GM23338 (cell line): ENCODE results near the gene USP38.

Experiments
- CREB1 ChIP-seq: fragments of 250-450 bp; sonication (Bioruptor Pico); IDR thresholded peaks from 2 replicates; pipeline ENCODE4 v1.5.0; 2020; ENCODE audit warnings: low read depth, mild to moderate bottlenecking, moderate library complexity
- EZH2 ChIP-seq: fragments of 200-600 bp; sonication (generic); IDR thresholded peaks from one replicate; pipeline ENCODE4 v1.8.0; 2017; ENCODE audit warnings: antibody characterized with exemption, mild to moderate bottlenecking, low read depth; ENCODE audit not compliant: unreplicated experiment
- EZH2phosphoT487 ChIP-seq: fragments of 200-600 bp; sonication (generic); IDR thresholded peaks from one replicate; pipeline ENCODE4 v1.8.1; 2018; ENCODE audit warnings: antibody characterized with exemption; ENCODE audit not compliant: unreplicated experiment
- JUNB ChIP-seq: IDR thresholded peaks from one replicate; pipeline ENCODE4 v1.6.1; 2016; ENCODE audit warnings: antibody characterized with exemption; ENCODE audit not compliant: unreplicated experiment
- POLR2AphosphoS5 ChIP-seq: IDR thresholded peaks from 2 replicates; pipeline ENCODE4 v1.6.1; 2016; ENCODE audit warnings: antibody characterized with exemption, low read depth
- STAT1 ChIP-seq: IDR thresholded peaks from one replicate; pipeline ENCODE4 v1.6.1; 2016; ENCODE audit warnings: antibody characterized with exemption; ENCODE audit not compliant: unreplicated experiment
- ZNF114 ChIP-seq: fragments of 250-450 bp; sonication (Bioruptor Pico); IDR thresholded peaks from 2 replicates; pipeline ENCODE4 v1.5.0; 2020; ENCODE audit warnings: mild to moderate bottlenecking, moderate library complexity
- ZNF331 ChIP-seq: fragments of 250-450 bp; sonication (Bioruptor Pico); IDR thresholded peaks from 2 replicates; pipeline ENCODE4 v1.5.0; 2020; ENCODE audit warnings: low read depth, mild to moderate bottlenecking, moderate library complexity
- TF ChIP-seq, protein P1 (sequence below), 2 experiments: fragments of 200-600 bp in 1 of 2; sonication (generic) in 1 of 2; conservative IDR thresholded peaks; 2 replicates each; pipeline versions ENCODE4 v1.5.1 to v1.6.1; 2016 to 2017; ENCODE audit warnings: antibody characterized with exemption in 2 of 2, low read depth in 2 of 2, mild to moderate bottlenecking in 2 of 2, moderate library complexity in 1 of 2
- TF ChIP-seq, protein P2 (sequence below): IDR thresholded peaks from one replicate; pipeline ENCODE4 v1.6.1; 2018; ENCODE audit warnings: antibody characterized with exemption; ENCODE audit not compliant: unreplicated experiment
- TF ChIP-seq, protein P3 (sequence below): IDR thresholded peaks from 2 replicates; pipeline ENCODE4 v1.6.1; 2016; ENCODE audit warnings: antibody characterized with exemption
- TF ChIP-seq, protein P4 (sequence below): fragments of 250-450 bp; sonication (Bioruptor Pico); IDR thresholded peaks from 2 replicates; pipeline ENCODE4 v1.5.0; 2020; ENCODE audit warnings: mild to moderate bottlenecking, moderate library complexity

DNA sequence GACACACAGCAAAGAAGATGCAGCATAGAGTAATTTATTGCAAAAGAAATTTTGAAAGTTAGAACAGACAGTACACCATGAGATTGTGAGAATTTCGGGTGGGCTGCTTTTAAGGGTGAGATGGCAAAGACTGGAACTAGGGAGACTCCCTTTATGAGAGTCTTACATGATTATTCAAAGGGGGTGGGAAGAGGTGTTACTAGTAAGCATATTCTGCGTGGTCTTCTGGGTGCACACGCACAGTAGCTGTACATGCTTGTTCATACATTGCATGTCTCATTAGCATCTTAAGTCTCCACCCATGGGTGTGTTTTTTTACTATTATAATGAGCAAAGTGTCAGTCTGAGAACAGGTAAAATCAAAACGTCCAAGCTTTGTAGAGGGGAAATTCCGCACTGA, 49.4 kb upstream of the USP38 start:
- TF ChIP-seq, protein P1, sequence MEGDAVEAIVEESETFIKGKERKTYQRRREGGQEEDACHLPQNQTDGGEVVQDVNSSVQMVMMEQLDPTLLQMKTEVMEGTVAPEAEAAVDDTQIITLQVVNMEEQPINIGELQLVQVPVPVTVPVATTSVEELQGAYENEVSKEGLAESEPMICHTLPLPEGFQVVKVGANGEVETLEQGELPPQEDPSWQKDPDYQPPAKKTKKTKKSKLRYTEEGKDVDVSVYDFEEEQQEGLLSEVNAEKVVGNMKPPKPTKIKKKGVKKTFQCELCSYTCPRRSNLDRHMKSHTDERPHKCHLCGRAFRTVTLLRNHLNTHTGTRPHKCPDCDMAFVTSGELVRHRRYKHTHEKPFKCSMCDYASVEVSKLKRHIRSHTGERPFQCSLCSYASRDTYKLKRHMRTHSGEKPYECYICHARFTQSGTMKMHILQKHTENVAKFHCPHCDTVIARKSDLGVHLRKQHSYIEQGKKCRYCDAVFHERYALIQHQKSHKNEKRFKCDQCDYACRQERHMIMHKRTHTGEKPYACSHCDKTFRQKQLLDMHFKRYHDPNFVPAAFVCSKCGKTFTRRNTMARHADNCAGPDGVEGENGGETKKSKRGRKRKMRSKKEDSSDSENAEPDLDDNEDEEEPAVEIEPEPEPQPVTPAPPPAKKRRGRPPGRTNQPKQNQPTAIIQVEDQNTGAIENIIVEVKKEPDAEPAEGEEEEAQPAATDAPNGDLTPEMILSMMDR (conservative IDR thresholded peaks at IDR 0.05; ENCODE audit: low read depth in 2 of 2) = no peak
- TF ChIP-seq, protein P2, sequence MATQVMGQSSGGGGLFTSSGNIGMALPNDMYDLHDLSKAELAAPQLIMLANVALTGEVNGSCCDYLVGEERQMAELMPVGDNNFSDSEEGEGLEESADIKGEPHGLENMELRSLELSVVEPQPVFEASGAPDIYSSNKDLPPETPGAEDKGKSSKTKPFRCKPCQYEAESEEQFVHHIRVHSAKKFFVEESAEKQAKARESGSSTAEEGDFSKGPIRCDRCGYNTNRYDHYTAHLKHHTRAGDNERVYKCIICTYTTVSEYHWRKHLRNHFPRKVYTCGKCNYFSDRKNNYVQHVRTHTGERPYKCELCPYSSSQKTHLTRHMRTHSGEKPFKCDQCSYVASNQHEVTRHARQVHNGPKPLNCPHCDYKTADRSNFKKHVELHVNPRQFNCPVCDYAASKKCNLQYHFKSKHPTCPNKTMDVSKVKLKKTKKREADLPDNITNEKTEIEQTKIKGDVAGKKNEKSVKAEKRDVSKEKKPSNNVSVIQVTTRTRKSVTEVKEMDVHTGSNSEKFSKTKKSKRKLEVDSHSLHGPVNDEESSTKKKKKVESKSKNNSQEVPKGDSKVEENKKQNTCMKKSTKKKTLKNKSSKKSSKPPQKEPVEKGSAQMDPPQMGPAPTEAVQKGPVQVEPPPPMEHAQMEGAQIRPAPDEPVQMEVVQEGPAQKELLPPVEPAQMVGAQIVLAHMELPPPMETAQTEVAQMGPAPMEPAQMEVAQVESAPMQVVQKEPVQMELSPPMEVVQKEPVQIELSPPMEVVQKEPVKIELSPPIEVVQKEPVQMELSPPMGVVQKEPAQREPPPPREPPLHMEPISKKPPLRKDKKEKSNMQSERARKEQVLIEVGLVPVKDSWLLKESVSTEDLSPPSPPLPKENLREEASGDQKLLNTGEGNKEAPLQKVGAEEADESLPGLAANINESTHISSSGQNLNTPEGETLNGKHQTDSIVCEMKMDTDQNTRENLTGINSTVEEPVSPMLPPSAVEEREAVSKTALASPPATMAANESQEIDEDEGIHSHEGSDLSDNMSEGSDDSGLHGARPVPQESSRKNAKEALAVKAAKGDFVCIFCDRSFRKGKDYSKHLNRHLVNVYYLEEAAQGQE = no peak
- TF ChIP-seq EZH2 (no peak), JUNB (no peak), POLR2AphosphoS5 (no peak), EZH2phosphoT487 (no peak), ZNF114 (CRISPR knock-in tag) (no peak), CREB1 (CRISPR knock-in tag) (no peak), STAT1 (no peak), ZNF331 (CRISPR knock-in tag) (no peak)
- TF ChIP-seq, protein P3, sequence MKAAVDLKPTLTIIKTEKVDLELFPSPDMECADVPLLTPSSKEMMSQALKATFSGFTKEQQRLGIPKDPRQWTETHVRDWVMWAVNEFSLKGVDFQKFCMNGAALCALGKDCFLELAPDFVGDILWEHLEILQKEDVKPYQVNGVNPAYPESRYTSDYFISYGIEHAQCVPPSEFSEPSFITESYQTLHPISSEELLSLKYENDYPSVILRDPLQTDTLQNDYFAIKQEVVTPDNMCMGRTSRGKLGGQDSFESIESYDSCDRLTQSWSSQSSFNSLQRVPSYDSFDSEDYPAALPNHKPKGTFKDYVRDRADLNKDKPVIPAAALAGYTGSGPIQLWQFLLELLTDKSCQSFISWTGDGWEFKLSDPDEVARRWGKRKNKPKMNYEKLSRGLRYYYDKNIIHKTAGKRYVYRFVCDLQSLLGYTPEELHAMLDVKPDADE = no peak
- TF ChIP-seq, protein P4, sequence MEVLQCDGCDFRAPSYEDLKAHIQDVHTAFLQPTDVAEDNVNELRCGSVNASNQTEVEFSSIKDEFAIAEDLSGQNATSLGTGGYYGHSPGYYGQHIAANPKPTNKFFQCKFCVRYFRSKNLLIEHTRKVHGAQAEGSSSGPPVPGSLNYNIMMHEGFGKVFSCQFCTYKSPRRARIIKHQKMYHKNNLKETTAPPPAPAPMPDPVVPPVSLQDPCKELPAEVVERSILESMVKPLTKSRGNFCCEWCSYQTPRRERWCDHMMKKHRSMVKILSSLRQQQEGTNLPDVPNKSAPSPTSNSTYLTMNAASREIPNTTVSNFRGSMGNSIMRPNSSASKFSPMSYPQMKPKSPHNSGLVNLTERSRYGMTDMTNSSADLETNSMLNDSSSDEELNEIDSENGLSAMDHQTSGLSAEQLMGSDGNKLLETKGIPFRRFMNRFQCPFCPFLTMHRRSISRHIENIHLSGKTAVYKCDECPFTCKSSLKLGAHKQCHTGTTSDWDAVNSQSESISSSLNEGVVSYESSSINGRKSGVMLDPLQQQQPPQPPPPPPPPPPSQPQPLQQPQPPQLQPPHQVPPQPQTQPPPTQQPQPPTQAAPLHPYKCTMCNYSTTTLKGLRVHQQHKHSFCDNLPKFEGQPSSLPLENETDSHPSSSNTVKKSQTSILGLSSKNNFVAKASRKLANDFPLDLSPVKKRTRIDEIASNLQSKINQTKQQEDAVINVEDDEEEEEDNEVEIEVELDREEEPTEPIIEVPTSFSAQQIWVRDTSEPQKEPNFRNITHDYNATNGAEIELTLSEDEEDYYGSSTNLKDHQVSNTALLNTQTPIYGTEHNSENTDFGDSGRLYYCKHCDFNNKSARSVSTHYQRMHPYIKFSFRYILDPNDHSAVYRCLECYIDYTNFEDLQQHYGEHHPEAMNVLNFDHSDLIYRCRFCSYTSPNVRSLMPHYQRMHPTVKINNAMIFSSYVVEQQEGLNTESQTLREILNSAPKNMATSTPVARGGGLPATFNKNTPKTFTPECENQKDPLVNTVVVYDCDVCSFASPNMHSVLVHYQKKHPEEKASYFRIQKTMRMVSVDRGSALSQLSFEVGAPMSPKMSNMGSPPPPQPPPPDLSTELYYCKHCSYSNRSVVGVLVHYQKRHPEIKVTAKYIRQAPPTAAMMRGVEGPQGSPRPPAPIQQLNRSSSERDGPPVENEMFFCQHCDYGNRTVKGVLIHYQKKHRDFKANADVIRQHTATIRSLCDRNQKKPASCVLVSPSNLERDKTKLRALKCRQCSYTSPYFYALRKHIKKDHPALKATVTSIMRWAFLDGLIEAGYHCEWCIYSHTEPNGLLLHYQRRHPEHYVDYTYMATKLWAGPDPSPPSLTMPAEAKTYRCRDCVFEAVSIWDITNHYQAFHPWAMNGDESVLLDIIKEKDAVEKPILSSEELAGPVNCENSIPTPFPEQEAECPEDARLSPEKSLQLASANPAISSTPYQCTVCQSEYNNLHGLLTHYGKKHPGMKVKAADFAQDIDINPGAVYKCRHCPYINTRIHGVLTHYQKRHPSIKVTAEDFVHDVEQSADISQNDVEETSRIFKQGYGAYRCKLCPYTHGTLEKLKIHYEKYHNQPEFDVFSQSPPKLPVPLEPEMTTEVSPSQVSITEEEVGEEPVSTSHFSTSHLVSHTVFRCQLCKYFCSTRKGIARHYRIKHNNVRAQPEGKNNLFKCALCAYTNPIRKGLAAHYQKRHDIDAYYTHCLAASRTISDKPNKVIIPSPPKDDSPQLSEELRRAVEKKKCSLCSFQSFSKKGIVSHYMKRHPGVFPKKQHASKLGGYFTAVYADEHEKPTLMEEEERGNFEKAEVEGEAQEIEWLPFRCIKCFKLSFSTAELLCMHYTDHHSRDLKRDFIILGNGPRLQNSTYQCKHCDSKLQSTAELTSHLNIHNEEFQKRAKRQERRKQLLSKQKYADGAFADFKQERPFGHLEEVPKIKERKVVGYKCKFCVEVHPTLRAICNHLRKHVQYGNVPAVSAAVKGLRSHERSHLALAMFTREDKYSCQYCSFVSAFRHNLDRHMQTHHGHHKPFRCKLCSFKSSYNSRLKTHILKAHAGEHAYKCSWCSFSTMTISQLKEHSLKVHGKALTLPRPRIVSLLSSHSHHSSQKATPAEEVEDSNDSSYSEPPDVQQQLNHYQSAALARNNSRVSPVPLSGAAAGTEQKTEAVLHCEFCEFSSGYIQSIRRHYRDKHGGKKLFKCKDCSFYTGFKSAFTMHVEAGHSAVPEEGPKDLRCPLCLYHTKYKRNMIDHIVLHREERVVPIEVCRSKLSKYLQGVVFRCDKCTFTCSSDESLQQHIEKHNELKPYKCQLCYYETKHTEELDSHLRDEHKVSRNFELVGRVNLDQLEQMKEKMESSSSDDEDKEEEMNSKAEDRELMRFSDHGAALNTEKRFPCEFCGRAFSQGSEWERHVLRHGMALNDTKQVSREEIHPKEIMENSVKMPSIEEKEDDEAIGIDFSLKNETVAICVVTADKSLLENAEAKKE = no peak
